Pancreas (tissue), 10 donors: ENCODE results near the gene SIGLEC10. TPM values are rescaled to one million over a fixed set of nuclear protein-coding genes. Genes with fewer than 3 reads are reported as not detected.
A peak's percentile ranks its signal among the peaks of the same experiment; 100 is the strongest.
"Not testable (repeated sequence)": the region's sequence is repeated elsewhere in the genome, so short reads cannot be mapped to it uniquely, and the experiment has no call there.

Experiments used
- ATAC-seq, 4 donors: fragments of 200-7000 bp; cut with Tn5 transposase; one replicate each; pipeline versions ENCODE4 v1.8.0 to v1.9.1; 2020; ENCODE audit warnings: mild to moderate bottlenecking in 4 of 4, moderate library complexity in 4 of 4
- DNase-seq, 6 donors: peaks; one replicate each; pipeline ENCODE4 v3.0.0-alpha.2; 2020
- FAIRE-seq: peaks from 2 replicates; lab custom pipeline; 2012; peaks lifted over from hg19 to GRCh38; lab: Jason Lieb, UNC
- H3K27ac ChIP-seq, 4 donors: fragments of 200-600 bp; sonication (generic); 1 replicate in 3 of 4; 2 replicates in 1 of 4; pipeline versions ENCODE4 v1.5.0 to v1.8.0; 2020
- H3K27me3 ChIP-seq, 4 donors: fragments of 200-600 bp; one replicate each; pipeline ENCODE4 v1.8.0; 2021
- H3K36me3 ChIP-seq, 3 donors: fragments of 200-600 bp; sonication (generic) in 1 of 3; one replicate each; pipeline versions ENCODE4 v1.5.0 to v1.8.0; 2020 to 2021
- H3K4me1 ChIP-seq, 3 donors: fragments of 200-600 bp; one replicate each; pipeline ENCODE4 v1.8.0; 2021
- H3K4me3 ChIP-seq, 4 donors: fragments of 200-600 bp; sonication (generic) in 2 of 4; one replicate each; pipeline versions ENCODE4 v1.5.0 to v1.8.0; 2020 to 2021
- H3K9me3 ChIP-seq, 4 donors: fragments of 200-600 bp; one replicate each; pipeline ENCODE4 v1.8.0; 2021
- WGBS, 2 donors: extraction: QIAGEN DNeasy Blood & Tissue Kit; methylation state at CpG; one replicate each; pipeline ENCODE4 v1.1.7; 2013; 5-methylcytosine and 5-hydroxymethylcytosine counted together
- intact Hi-C, 3 donors: fragments of 100-400 bp; cut with DNase I; formaldehyde crosslinking; loops; one replicate each; pipeline versions ENCODE4 v1.11.1 to v1.14.2; 2022
- polyA plus RNA-seq, 2 donors: library from polyadenylated mRNA; stranded (reverse); fragments of 200-250 nt; gene quantifications; one replicate each; pipeline ENCODE4 v1.2.3, GENCODE V29; 2013
- total RNA-seq, 6 donors: library from RNA; stranded (reverse); fragmentation: NEBNext Ultra II Directional in 4 of 6; extraction: Animal tissue kit (Norgen Biotek cat#: 25700) in 4 of 6; gene quantifications; one replicate each; pipeline versions ENCODE4 v1.2.1 to v1.2.4, GENCODE V29; 2021 to 2023
- TF ChIP-seq, protein P1 (sequence below), 4 donors: fragments of 200-600 bp; sonication (generic) in 3 of 4; IDR thresholded peaks; one replicate each; pipeline versions ENCODE4 v1.5.0 to v1.8.0; 2021; ENCODE audit warnings: antibody characterized with exemption in 4 of 4
- donor health status: healthy with polysubstance abuse.
- donor health status: DM: no; HTN: no; CAD: no; lungs with moderate emphysema.
- donor health status: DM: no; HTN: no; CAD: no.
- donor health status: control.
- donor health status: control.
- donor health status: Bipolar disorder and iron deficiency.
- donor health status: DM: yes; HTN: yes; CAD: no.
- donor health status: DM: no; HTN: no; CAD: no.
- donor health status: DM: no; HTN: no; CAD: no.
- donor health status: DM: yes; HTN: yes; CAD: no.

SIGLEC10 gene, protein sequence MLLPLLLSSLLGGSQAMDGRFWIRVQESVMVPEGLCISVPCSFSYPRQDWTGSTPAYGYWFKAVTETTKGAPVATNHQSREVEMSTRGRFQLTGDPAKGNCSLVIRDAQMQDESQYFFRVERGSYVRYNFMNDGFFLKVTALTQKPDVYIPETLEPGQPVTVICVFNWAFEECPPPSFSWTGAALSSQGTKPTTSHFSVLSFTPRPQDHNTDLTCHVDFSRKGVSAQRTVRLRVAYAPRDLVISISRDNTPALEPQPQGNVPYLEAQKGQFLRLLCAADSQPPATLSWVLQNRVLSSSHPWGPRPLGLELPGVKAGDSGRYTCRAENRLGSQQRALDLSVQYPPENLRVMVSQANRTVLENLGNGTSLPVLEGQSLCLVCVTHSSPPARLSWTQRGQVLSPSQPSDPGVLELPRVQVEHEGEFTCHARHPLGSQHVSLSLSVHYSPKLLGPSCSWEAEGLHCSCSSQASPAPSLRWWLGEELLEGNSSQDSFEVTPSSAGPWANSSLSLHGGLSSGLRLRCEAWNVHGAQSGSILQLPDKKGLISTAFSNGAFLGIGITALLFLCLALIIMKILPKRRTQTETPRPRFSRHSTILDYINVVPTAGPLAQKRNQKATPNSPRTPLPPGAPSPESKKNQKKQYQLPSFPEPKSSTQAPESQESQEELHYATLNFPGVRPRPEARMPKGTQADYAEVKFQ
- total RNA-seq (10 to 100 TPM in 1 of 6 donors, 1 to 10 TPM in 3, under 1 TPM in 2; 0.08 to 10.1 (median 2.8) TPM), polyA plus RNA-seq (under 1 TPM; 0.52 to 0.53 TPM)

DNA sequence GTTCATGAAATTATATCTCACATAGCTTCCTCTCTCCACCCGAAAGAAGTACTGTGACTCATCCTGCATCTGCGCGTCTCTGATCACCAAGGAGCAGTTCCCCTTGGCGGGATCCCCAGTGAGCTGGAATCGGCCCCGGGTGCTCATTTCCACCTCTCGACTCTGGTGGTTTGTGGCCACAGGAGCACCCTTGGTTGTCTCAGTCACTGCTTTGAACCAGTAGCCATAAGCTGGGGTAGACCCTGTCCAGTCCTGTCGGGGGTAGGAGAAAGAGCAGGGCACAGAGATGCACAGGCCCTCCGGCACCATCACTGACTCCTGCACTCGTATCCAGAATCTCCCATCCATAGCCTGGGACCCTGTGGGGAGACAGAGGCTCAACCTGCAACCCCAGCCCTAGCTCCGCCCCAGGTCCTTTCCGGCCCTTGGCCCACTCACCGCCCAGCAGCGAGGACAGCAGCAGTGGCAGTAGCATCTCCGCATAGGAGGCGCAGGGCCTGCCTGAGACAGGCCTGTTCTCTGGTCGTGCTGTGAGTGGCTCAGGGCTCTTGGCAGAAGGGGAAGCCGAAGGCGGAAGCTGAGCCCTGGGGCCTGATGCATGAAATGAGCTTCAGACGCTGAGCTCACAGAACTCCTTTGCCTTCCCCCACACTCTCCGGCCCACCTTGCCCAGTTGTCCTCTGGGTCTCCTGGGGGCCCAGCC lies at the start of gene SIGLEC10:
Gene SIGLEC10 (minus strand): TSS at position 536 of the 703 bp plus-strand sequence. CDS start 61 bp downstream, at position 475.
- no peaks in the 10 kb centered on the region for H3K36me3 ChIP-seq
- ATAC-seq: peak in 2 of 4 donors; percentile 62 to 67
- 51 to 58% methylated on average over 21 of the region's 21 CpGs for WGBS, 2 donors
- no peak within 1 kb of the TSS for H3K4me3 ChIP-seq
- peaks cover 0 to 4% (median 0%) of the 10 kb centered on the region in 4 donors for H3K27me3 ChIP-seq
- no peak for DNase-seq
- intact Hi-C loops: no loop called here
- no peaks in the 10 kb centered on the region for H3K9me3 ChIP-seq
- H3K27ac ChIP-seq: peak within 1 kb of the TSS in 1 of 4 donors; percentile 11
- no peak for FAIRE-seq
- H3K4me1 ChIP-seq: no peaks in the 10 kb centered on the region
- TF ChIP-seq, protein P1, sequence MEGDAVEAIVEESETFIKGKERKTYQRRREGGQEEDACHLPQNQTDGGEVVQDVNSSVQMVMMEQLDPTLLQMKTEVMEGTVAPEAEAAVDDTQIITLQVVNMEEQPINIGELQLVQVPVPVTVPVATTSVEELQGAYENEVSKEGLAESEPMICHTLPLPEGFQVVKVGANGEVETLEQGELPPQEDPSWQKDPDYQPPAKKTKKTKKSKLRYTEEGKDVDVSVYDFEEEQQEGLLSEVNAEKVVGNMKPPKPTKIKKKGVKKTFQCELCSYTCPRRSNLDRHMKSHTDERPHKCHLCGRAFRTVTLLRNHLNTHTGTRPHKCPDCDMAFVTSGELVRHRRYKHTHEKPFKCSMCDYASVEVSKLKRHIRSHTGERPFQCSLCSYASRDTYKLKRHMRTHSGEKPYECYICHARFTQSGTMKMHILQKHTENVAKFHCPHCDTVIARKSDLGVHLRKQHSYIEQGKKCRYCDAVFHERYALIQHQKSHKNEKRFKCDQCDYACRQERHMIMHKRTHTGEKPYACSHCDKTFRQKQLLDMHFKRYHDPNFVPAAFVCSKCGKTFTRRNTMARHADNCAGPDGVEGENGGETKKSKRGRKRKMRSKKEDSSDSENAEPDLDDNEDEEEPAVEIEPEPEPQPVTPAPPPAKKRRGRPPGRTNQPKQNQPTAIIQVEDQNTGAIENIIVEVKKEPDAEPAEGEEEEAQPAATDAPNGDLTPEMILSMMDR (IDR thresholded peaks at IDR 0.05): no peak

GRCh38 chr19:51466723-51467122 lies 49.3 kb upstream of the SIGLEC10 start:
- FAIRE-seq (no peak), DNase-seq (no peak), ATAC-seq (no peak)
- Histone ChIP-seq H3K27me3 (peaks cover 0 to 11% (median 0%) of the 10 kb centered on the region in 4 donors), H3K4me3 (no peak overlapping the region), H3K27ac (no peak overlapping the region), H3K9me3 (no peaks in the 10 kb centered on the region), H3K4me1 (no peaks in the 10 kb centered on the region), H3K36me3 (no peaks in the 10 kb centered on the region)
- intact Hi-C loops: no loop called here
- TF ChIP-seq, protein P1 (IDR thresholded peaks at IDR 0.05): no peak
- WGBS, 2 donors: 34 to 42% methylated on average over 3 of the region's 3 CpGs

GRCh38 chr19:51463976-51464581 lies 46.6 kb upstream of the SIGLEC10 start:
- FAIRE-seq, H3K9me3 ChIP-seq, H3K36me3 ChIP-seq, DNase-seq, H3K4me1 ChIP-seq, H3K4me3 ChIP-seq, intact Hi-C loops, H3K27ac ChIP-seq: not testable (repeated sequence)
- ATAC-seq: peak in 1 of 4 donors; percentile 59
- peaks cover 0 to 11% (median 0%) of the 10 kb centered on the region in 4 donors for H3K27me3 ChIP-seq
- WGBS, 2 donors: 29 to 34% methylated on average over 13 to 15 of the region's 33 CpGs

DNA sequence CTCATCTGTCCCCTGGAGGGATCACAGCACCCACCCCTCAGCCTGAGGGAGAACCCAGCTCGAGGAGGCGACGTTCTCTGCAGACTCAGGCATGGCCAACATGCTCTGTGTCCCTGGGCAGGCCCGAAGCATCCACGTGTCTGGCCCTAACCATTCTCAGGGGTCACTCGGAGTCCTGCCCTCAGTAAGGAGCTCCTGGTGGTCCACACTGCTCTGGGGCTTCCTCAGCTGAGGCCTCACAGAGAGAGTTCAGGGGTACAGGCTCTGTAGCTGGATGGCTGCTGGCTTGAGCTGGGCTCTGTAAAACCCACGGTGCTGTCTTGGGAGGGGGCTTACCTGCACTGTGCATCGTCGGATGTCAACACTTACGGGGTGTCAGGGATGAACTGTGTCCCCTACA lies 45.2 kb upstream of the SIGLEC10 start:
- H3K36me3 ChIP-seq: no peaks in the 10 kb centered on the region
- peaks cover 0 to 11% (median 0%) of the 10 kb centered on the region in 4 donors for H3K27me3 ChIP-seq
- ATAC-seq (no peak), DNase-seq (no peak), FAIRE-seq (no peak)
- WGBS, 2 donors: 48 to 58% methylated on average over 10 of the region's 10 CpGs
- no peak overlapping the region for H3K27ac ChIP-seq
- TF ChIP-seq, protein P1 (IDR thresholded peaks at IDR 0.05): no peak
- H3K4me3 ChIP-seq: no peak overlapping the region
- intact Hi-C loops: no loop called here
- H3K9me3 ChIP-seq: no peaks in the 10 kb centered on the region
- H3K4me1 ChIP-seq: no peaks in the 10 kb centered on the region

GRCh38 chr19:51462276-51462675 lies 44.8 kb upstream of the SIGLEC10 start:
- ATAC-seq: no peak
- no peaks in the 10 kb centered on the region for H3K36me3 ChIP-seq
- no peak overlapping the region for H3K27ac ChIP-seq
- no peak for DNase-seq
- H3K27me3 ChIP-seq: peaks cover 0 to 11% (median 0%) of the 10 kb centered on the region in 4 donors
- TF ChIP-seq, protein P1 (IDR thresholded peaks at IDR 0.05): no peak
- no peak overlapping the region for H3K4me3 ChIP-seq
- H3K9me3 ChIP-seq: no peaks in the 10 kb centered on the region
- intact Hi-C loops: no loop called here
- no peaks in the 10 kb centered on the region for H3K4me1 ChIP-seq
- 38 to 68% methylated on average over 7 of the region's 7 CpGs for WGBS, 2 donors
- FAIRE-seq: no peak
